HEK293T (cell line): ENCODE measurements around the gene POLR2E.

Source experiments
- ARNT ChIP-seq: fragments of 450-650 bp; IDR thresholded peaks from 2 replicates; pipeline ENCODE4 v1.6.1; 2017; ENCODE audit warnings: mild to moderate bottlenecking
- BHLHE40 ChIP-seq: fragments of 450-650 bp; IDR thresholded peaks from 2 replicates; pipeline ENCODE4 v1.6.1; 2016; ENCODE audit warnings: mild to moderate bottlenecking, moderate library complexity, borderline replicate concordance
- CTBP1 ChIP-seq: fragments of 450-650 bp; IDR thresholded peaks from 2 replicates; pipeline ENCODE4 v1.6.1; 2016; ENCODE audit warnings: borderline replicate concordance
- ELF4 ChIP-seq: fragments of 450-650 bp; IDR thresholded peaks from 2 replicates; pipeline ENCODE4 v1.6.1; 2017; ENCODE audit warnings: antibody characterized with exemption
- FOXA1 ChIP-seq: fragments of 450-650 bp; IDR thresholded peaks from 2 replicates; pipeline ENCODE4 v1.6.1; 2016; ENCODE audit warnings: mild to moderate bottlenecking
- FOXK2 ChIP-seq: fragments of 450-650 bp; IDR thresholded peaks from 2 replicates; pipeline ENCODE4 v1.6.1; 2016; ENCODE audit warnings: mild to moderate bottlenecking
- FOXM1 ChIP-seq: fragments of 450-650 bp; IDR thresholded peaks from 2 replicates; pipeline ENCODE4 v1.6.1; 2017; ENCODE audit warnings: mild to moderate bottlenecking, borderline replicate concordance
- HDGF ChIP-seq: fragments of 450-650 bp; IDR thresholded peaks from 2 replicates; pipeline ENCODE4 v1.6.1; 2017; ENCODE audit warnings: antibody characterized with exemption, borderline replicate concordance
- L3MBTL2 ChIP-seq: fragments of 450-650 bp; conservative IDR thresholded peaks from 2 replicates; pipeline ENCODE4 v1.6.1; 2016; ENCODE audit warnings: mild to moderate bottlenecking
- NFRKB ChIP-seq: fragments of 450-650 bp; IDR thresholded peaks from 2 replicates; pipeline ENCODE4 v1.6.1; 2016; ENCODE audit warnings: mild to moderate bottlenecking, moderate library complexity
- SP1 ChIP-seq: fragments of 450-650 bp; IDR thresholded peaks from 2 replicates; pipeline ENCODE4 v1.6.1; 2017
- SUZ12 ChIP-seq: fragments of 450-650 bp; IDR thresholded peaks from 2 replicates; pipeline ENCODE4 v1.6.1; 2016; ENCODE audit warnings: mild to moderate bottlenecking
- TARDBP ChIP-seq: fragments of 450-650 bp; IDR thresholded peaks from 2 replicates; pipeline ENCODE4 v1.6.1; 2016
- ZNF384 ChIP-seq: fragments of 450-650 bp; IDR thresholded peaks from 2 replicates; pipeline ENCODE4 v1.6.1; 2016

GRCh38 chr19:1067341-1067957, 27.7 kb downstream of the POLR2E start:
- TF ChIP-seq SP1 (no peak), ELF4 (no peak), BHLHE40 (no peak), ZNF384 (no peak), ARNT (no peak), SUZ12 (no peak), FOXK2 (no peak), TARDBP (no peak), CTBP1 (no peak), FOXA1 (no peak), FOXM1 (no peak), NFRKB (no peak), L3MBTL2 (no peak), HDGF (no peak)
